Fibroblast of pulmonary artery (primary cell): ENCODE measurements around the gene COBLL1.

Source experiments
- DNase-seq: peaks from one replicate; pipeline ENCODE4 v3.0.0-alpha.2; 2010; ENCODE audit warnings: low read depth
- H3K4me3 ChIP-seq: replicated peaks from 2 replicates; pipeline ENCODE4 v1.5.1; 2011; ENCODE audit warnings: low read depth, mild to moderate bottlenecking, control low read depth, low read length, moderate library complexity
- CTCF ChIP-seq: IDR thresholded peaks from 2 replicates; pipeline ENCODE4 v1.5.1; 2011; ENCODE audit warnings: mild to moderate bottlenecking, control low read depth, low read length, inconsistent platforms; ENCODE audit errors: missing control alignments

Gene COBLL1

GRCh38 chr2:164821338-164821737 lies 20.3 kb downstream of the COBLL1 start:
- DNase-seq: no peak
- no peak overlapping the region for H3K4me3 ChIP-seq
- TF ChIP-seq CTCF: no peak

GRCh38 chr2:164818149-164819136 lies 23.2 kb downstream of the COBLL1 start:
- DNase-seq: no peak
- TF ChIP-seq CTCF: no peak
- no peak overlapping the region for H3K4me3 ChIP-seq

GRCh38 chr2:164816900-164817299 lies 24.7 kb downstream of the COBLL1 start:
- no peak for DNase-seq

GRCh38 chr2:164816046-164816445 lies 25.6 kb downstream of the COBLL1 start:
- no peak overlapping the region for H3K4me3 ChIP-seq
- TF ChIP-seq CTCF: no peak
- no peak for DNase-seq

More at GRCh38 chr2:164816900-164817299, 24.7 kb downstream of the COBLL1 start:
- no peak for TF ChIP-seq CTCF
- H3K4me3 ChIP-seq: no peak overlapping the region

GRCh38 chr2:164815071-164815793 lies 26.4 kb downstream of the COBLL1 start:
- no peak for DNase-seq
- no peak for TF ChIP-seq CTCF
- H3K4me3 ChIP-seq: no peak overlapping the region

GRCh38 chr2:164813535-164813934 lies 28.1 kb downstream of the COBLL1 start:
- no peak for DNase-seq
- H3K4me3 ChIP-seq: no peak overlapping the region
- TF ChIP-seq CTCF: no peak
